IPS-20b (cell line): ENCODE results near the gene SLC29A1.

Experiments
- H3K27ac ChIP-seq: one replicate; pipeline ENCODE4 v1.5.1; 2013; ENCODE audit warnings: low read length
- H3K27me3 ChIP-seq: 2 replicates; pipeline ENCODE4 v1.6.1; 2013; ENCODE audit warnings: mild to moderate bottlenecking, low read length, inconsistent platforms; ENCODE audit not compliant: insufficient read depth
- H3K36me3 ChIP-seq: 2 replicates; pipeline ENCODE4 v1.6.1; 2013; ENCODE audit warnings: low read depth, mild to moderate bottlenecking, inconsistent platforms, low read length, moderate library complexity; ENCODE audit not compliant: insufficient read depth
- H3K4me1 ChIP-seq: 2 replicates; pipeline ENCODE4 v1.6.1; 2013; ENCODE audit warnings: mild to moderate bottlenecking, control low read depth, inconsistent platforms, low read length, moderate library complexity; ENCODE audit not compliant: insufficient read depth
- H3K4me3 ChIP-seq: 2 replicates; pipeline ENCODE4 v1.5.1; 2013; ENCODE audit warnings: mild to moderate bottlenecking, low read length, inconsistent platforms
- H3K9ac ChIP-seq: 2 replicates; pipeline ENCODE4 v1.6.1; 2013; ENCODE audit warnings: low read depth, mild to moderate bottlenecking, inconsistent platforms, low read length, moderate library complexity
- H3K9me3 ChIP-seq: 2 replicates; pipeline ENCODE4 v1.6.1; 2013; ENCODE audit warnings: mild to moderate bottlenecking, low read depth, low read length, inconsistent platforms; ENCODE audit not compliant: insufficient read depth

SLC29A1 gene

GRCh38 chr6:44246663-44247337 lies 23.4 kb downstream of the SLC29A1 start, which contains the start of gene HSP90AB1:
TSS of gene HSP90AB1 (plus strand) at chr6:44247101. CDS start at chr6:44248630, 1,529 bp downstream.
- Histone ChIP-seq H3K4me1 (peaks cover 20% of the 10 kb centered on the region), H3K4me3 (peak within 1 kb of the TSS; percentile 97), H3K9me3 (no peaks in the 10 kb centered on the region), H3K36me3 (peaks cover 45% of the 10 kb centered on the region), H3K27ac (peak within 1 kb of the TSS; percentile 91), H3K27me3 (peaks cover 10% of the 10 kb centered on the region), H3K9ac (peak within 1 kb of the TSS; percentile 99)

DNA sequence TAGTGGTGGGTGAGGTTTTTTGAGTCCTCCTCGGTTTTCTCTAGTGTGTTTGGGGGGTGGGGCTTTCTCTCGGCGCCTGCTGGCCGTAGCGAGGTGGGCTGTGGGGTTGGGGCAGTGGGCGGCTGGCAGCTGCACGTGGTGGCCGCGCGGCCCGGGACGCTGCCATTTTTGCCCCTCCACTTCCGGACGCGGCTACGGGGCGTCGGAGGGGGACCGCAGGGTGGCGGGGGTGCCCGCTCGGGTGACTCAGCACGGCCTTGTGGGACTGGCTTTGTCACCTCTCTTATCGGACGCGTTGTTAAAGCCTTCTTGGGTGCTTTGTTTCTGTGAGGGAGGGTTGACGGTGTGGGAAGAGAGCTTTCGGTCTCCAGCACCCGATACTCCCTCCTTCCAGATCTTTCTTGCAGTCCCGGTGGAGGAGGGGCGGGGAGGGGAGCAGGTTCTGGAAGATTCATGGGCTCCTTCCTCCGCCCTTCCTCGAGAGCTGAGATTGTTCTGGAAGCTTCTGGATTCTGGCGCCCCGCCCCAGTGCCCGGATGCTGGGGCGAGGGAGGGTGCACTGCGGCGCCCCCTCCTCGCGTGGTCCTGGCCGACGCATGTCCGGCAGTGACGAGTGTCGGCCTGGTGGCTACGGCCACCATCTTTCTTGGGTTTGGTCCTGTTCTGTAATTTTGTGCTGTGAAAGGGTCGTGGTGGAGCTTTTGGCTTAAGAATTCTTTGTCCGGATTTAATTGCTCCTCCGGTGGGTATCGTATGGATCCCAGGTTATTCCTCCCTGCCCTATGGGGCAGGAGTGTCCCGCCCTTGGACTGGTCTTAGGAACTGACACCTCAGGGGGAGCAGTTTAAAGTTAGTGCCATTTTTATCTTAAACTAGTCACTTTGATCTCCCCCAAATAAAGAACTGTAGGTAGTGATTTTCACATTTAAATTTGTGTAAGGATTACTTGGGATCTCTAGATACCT lies 24.2 kb downstream of the SLC29A1 start:
- H3K9ac ChIP-seq = peak overlapping the region; percentile 99
- H3K36me3 ChIP-seq = peaks cover 53% of the 10 kb centered on the region

GRCh38 chr6:44248579-44248978 lies 25.2 kb downstream of the SLC29A1 start:
- H3K27ac ChIP-seq = no peak overlapping the region
- H3K36me3 ChIP-seq = peaks cover 62% of the 10 kb centered on the region
- H3K9me3 ChIP-seq = no peaks in the 10 kb centered on the region
- peaks cover 5% of the 10 kb centered on the region for H3K27me3 ChIP-seq
- peaks cover 21% of the 10 kb centered on the region for H3K4me1 ChIP-seq
- peak overlapping the region; percentile 99 for H3K9ac ChIP-seq
- peak overlapping the region; percentile 97 for H3K4me3 ChIP-seq

More for the DNA sequence above, 24.2 kb downstream of the SLC29A1 start:
- Histone ChIP-seq H3K4me1 (peaks cover 21% of the 10 kb centered on the region), H3K27me3 (peaks cover 6% of the 10 kb centered on the region), H3K27ac (peak overlapping the region; percentile 91), H3K4me3 (peak overlapping the region; percentile 97), H3K9me3 (no peaks in the 10 kb centered on the region)

DNA sequence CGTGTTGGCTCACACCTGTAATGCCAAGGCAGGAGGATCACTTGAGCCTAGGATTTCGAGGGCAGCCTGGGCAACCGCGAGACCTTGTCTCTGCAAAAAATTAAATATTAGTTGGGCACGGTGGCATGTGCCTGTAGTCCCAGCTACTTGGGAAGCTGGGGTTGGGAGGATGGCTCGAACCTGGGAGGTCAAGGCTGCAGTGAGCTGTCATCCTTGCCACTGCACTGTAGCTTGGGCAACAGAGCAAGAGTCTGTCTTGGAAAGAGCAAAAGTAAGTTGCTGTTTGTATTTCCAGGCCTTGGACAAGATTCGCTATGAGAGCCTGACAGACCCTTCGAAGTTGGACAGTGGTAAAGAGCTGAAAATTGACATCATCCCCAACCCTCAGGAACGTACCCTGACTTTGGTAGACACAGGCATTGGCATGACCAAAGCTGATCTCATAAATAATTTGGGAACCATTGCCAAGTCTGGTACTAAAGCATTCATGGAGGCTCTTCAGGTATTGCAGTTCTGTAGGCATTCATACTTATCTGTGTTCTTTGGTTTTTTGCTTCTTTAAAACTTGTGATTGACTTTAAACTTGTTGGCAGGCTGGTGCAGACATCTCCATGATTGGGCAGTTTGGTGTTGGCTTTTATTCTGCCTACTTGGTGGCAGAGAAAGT lies 25.8 kb downstream of the SLC29A1 start:
- Histone ChIP-seq H3K27ac (no peak overlapping the region), H3K4me1 (peaks cover 21% of the 10 kb centered on the region), H3K9ac (peak overlapping the region; percentile 99; the same call in 1 of the 2 replicates), H3K9me3 (no peaks in the 10 kb centered on the region), H3K4me3 (peak overlapping the region; percentile 97), H3K27me3 (peaks cover 5% of the 10 kb centered on the region), H3K36me3 (peaks cover 69% of the 10 kb centered on the region)

DNA sequence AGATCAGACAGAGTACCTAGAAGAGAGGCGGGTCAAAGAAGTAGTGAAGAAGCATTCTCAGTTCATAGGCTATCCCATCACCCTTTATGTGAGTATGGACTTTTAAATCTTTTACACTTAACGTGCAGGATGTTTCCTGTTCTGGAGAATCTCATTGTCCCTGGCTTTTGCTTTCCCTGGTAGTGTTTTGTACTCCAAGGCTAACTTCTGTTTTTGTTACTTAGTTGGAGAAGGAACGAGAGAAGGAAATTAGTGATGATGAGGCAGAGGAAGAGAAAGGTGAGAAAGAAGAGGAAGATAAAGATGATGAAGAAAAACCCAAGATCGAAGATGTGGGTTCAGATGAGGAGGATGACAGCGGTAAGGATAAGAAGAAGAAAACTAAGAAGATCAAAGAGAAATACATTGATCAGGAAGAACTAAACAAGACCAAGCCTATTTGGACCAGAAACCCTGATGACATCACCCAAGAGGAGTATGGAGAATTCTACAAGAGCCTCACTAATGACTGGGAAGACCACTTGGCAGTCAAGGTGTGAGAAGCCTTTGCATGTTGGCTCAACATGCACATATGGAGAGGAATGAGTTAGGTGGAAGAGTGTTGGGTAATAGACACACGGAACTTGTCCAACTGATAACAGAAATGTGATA lies 26.8 kb downstream of the SLC29A1 start:
- Histone ChIP-seq H3K9me3 (no peaks in the 10 kb centered on the region), H3K27me3 (peaks cover 1% of the 10 kb centered on the region), H3K27ac (no peak overlapping the region), H3K36me3 (peaks cover 78% of the 10 kb centered on the region), H3K9ac (no peak overlapping the region; the same call in 1 of the 2 replicates), H3K4me1 (peaks cover 19% of the 10 kb centered on the region), H3K4me3 (peak overlapping the region; percentile 97)

DNA sequence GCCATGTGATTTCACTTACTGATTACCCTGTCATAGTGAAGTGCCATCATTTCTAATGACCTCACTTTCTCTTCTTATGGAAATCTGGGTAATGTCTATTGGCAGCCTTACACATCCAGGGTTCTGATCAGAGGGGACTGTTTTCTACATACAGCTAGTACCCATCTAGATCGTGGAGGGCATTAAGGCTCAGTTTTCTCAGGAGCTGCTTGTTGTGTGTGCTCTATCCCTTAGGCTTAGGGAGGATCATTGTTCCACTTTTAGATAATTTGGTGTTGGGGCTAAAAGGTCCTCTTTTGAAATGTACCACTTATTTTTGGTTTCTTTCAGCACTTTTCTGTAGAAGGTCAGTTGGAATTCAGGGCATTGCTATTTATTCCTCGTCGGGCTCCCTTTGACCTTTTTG lies 27.3 kb downstream of the SLC29A1 start:
- Histone ChIP-seq H3K27ac (no peak overlapping the region), H3K27me3 (no peaks in the 10 kb centered on the region), H3K9me3 (no peaks in the 10 kb centered on the region), H3K36me3 (peaks cover 84% of the 10 kb centered on the region), H3K4me1 (peaks cover 18% of the 10 kb centered on the region), H3K9ac (no peak overlapping the region), H3K4me3 (peak overlapping the region; percentile 1; the same call in 1 of the 2 replicates)

DNA sequence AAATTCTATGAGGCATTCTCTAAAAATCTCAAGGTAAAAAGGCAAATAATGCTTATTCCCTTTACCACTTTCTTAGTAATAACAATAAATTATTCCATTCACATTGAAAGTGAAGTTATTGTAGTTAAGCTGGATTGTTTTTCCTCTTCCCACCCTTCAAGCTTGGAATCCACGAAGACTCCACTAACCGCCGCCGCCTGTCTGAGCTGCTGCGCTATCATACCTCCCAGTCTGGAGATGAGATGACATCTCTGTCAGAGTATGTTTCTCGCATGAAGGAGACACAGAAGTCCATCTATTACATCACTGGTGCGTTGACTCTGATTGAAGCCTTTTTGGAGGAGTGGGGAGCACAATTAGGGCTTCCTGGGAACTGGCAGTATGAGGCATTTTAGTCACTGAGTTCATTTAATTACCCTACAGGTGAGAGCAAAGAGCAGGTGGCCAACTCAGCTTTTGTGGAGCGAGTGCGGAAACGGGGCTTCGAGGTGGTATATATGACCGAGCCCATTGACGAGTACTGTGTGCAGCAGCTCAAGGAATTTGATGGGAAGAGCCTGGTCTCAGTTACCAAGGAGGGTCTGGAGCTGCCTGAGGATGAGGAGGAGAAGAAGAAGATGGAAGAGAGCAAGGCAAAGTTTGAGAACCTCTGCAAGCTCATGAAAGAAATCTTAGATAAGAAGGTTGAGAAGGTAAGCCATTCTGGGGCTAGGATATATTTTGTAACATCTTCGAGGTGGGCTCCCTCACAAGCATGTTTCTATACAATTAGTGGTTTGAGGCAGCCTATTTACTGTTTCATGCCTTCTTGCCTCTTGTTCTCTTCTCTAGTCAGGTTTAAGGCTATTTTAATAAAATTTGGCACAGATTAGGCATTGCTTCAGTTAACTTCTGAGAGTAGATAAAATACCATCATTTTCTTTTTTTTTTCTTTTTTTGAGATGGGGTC lies 28.5 kb downstream of the SLC29A1 start:
- Histone ChIP-seq H3K9me3 (no peaks in the 10 kb centered on the region), H3K36me3 (peaks cover 86% of the 10 kb centered on the region), H3K27ac (no peak overlapping the region), H3K4me3 (no peak overlapping the region), H3K27me3 (no peaks in the 10 kb centered on the region), H3K4me1 (peaks cover 19% of the 10 kb centered on the region), H3K9ac (no peak overlapping the region)

DNA sequence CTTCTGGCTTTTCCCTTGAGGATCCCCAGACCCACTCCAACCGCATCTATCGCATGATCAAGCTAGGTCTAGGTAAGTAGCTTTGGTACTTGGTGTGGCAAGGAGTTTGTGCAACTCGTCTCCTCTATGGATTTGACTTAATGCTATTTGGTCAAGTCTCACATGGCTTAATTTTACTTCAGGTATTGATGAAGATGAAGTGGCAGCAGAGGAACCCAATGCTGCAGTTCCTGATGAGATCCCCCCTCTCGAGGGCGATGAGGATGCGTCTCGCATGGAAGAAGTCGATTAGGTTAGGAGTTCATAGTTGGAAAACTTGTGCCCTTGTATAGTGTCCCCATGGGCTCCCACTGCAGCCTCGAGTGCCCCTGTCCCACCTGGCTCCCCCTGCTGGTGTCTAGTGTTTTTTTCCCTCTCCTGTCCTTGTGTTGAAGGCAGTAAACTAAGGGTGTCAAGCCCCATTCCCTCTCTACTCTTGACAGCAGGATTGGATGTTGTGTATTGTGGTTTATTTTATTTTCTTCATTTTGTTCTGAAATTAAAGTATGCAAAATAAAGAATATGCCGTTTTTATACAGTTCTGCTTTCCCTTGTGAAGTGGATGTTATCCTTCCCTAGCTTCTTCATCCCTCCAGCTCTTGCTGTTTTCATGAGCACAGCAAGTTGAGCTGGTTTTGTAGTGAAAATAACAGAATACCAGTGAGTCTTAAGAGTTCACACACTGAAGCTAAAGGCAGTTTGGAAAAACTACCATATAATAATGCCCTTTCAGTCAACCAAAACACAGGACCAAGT lies 30.1 kb downstream of the SLC29A1 start:
- H3K9me3 ChIP-seq = no peaks in the 10 kb centered on the region
- H3K9ac ChIP-seq = no peak overlapping the region
- peaks cover 80% of the 10 kb centered on the region for H3K36me3 ChIP-seq
- no peak overlapping the region for H3K4me3 ChIP-seq
- no peak overlapping the region for H3K27ac ChIP-seq
- H3K4me1 ChIP-seq = peaks cover 22% of the 10 kb centered on the region
- H3K27me3 ChIP-seq = no peaks in the 10 kb centered on the region

DNA sequence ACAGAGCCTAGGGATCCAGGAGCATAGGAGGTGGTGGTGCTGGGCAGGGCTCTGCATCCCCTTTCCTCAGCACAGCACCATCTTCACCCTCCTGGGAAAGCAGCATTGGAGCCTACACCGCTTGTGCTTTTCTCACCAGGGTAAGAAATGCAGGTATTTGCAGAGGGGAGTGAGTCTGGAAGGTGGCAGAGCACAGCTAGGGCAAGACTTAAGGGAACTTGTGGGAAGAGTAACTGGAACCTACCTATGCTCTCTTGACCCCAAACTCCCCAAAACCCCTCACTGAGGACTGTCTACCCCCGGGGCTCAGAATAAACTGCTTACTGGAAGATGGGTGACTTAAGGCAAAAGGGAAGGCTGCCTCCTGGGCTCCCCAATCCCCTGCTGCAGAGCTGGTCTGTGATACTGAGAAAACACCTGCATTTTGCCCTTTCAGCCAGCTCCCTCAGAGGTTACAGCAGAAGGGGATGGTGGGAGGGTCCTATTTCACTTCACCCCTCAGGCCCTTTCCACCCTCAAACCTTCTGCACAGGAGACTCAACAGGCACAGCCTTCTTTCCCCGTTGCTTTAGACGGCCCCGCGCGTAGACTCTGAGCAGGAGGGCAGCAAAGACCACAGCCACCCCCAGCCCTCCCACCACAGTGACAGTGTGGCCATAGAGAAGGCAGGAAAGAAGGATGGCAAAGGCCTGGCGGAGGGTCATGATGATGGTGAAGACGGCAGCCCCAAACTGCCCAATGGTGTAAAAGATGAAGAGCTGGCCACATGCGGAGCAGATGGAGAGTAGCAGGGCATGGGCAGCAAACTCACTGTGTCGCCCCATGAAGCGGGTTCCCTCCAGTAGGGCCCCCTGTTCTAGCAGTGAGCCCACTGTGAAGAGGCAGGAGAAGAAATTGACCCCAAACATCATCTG lies 31.1 kb downstream of the SLC29A1 start:
- Histone ChIP-seq H3K27ac (no peak overlapping the region), H3K4me3 (no peak overlapping the region), H3K27me3 (no peaks in the 10 kb centered on the region), H3K9me3 (no peaks in the 10 kb centered on the region), H3K36me3 (peaks cover 80% of the 10 kb centered on the region), H3K9ac (no peak overlapping the region), H3K4me1 (peaks cover 13% of the 10 kb centered on the region)
